GM06990 (cell line): ENCODE measurements around the gene CALR3.
"Not testable (repeated sequence)": the region's sequence is repeated elsewhere in the genome, so short reads cannot be mapped to it uniquely, and the experiment has no call there.

Source experiments
- DNase-seq: peaks from one replicate; pipeline ENCODE4 v3.0.0-alpha.2; 2011; ENCODE audit not compliant: insufficient read length; ENCODE audit errors: extremely low read depth
- H3K27me3 ChIP-seq: replicated peaks from 2 replicates; pipeline ENCODE4 v1.6.0; 2011; ENCODE audit warnings: low read length; ENCODE audit not compliant: control insufficient read depth, insufficient read depth
- H3K36me3 ChIP-seq: 2 replicates; pipeline ENCODE4 v1.5.1; 2011; ENCODE audit warnings: low read length; ENCODE audit not compliant: control insufficient read depth, insufficient read depth
- H3K4me3 ChIP-seq: replicated peaks from 2 replicates; pipeline ENCODE4 v1.5.1; 2011; ENCODE audit warnings: low read depth, mild to moderate bottlenecking, control low read depth, low read length
- TF ChIP-seq, protein P1 (sequence below): IDR thresholded peaks from 2 replicates; pipeline ENCODE4 v1.5.1; 2011; ENCODE audit warnings: low read length, control low read depth, mild to moderate bottlenecking, inconsistent platforms; ENCODE audit not compliant: insufficient read depth, poor library complexity, severe bottlenecking

CALR3 gene

DNA sequence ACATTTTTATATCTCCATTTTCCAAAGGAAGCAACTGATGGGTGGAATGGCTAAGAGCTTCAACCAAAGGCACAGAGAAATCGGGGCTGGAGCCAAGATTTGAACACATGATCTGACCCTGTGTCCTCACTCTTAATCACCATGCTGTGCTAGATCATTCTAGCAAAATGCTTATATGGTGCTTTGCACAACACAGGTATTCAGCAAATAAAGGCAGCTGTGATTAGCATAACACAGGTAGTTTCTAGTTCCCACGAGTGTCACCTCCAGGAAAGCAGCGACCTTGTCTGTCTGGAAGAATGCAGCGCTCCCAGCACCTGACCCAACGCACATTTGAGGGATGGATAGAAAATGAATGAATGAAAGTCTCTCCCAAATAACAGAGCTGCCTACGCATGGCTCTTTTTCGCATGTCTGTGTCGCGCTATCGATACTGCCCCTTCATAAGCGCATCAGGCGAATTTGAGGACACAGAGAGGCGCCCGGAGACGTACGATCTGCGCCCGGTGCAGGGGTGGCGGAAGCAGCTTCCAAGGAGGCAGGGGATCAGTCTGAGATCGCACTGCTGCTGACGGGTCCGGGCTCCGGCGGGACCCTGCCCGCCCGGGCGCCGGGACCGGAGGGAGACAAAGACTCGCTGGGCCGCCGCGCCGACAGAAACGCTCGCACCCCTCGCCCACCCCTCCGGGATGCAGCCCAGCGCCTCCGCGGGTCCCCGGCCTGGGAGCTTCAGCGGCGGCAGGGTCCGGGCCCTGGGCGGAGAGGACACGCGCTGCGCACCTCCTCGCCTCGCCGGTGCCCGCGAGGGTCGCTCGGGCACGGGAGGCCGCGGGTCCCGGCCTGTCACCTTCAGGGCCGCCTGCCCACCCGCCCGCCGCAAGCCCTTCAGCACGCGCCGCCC lies 24.8 kb downstream of the CALR3 start:
- Histone ChIP-seq H3K36me3 (peaks cover 1% of the 10 kb centered on the region; the same call in 1 of the 2 replicates), H3K27me3 (no peaks in the 10 kb centered on the region), H3K4me3 (peak overlapping the region; percentile 87)
- TF ChIP-seq, protein P1, sequence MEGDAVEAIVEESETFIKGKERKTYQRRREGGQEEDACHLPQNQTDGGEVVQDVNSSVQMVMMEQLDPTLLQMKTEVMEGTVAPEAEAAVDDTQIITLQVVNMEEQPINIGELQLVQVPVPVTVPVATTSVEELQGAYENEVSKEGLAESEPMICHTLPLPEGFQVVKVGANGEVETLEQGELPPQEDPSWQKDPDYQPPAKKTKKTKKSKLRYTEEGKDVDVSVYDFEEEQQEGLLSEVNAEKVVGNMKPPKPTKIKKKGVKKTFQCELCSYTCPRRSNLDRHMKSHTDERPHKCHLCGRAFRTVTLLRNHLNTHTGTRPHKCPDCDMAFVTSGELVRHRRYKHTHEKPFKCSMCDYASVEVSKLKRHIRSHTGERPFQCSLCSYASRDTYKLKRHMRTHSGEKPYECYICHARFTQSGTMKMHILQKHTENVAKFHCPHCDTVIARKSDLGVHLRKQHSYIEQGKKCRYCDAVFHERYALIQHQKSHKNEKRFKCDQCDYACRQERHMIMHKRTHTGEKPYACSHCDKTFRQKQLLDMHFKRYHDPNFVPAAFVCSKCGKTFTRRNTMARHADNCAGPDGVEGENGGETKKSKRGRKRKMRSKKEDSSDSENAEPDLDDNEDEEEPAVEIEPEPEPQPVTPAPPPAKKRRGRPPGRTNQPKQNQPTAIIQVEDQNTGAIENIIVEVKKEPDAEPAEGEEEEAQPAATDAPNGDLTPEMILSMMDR, result no peak
- peak; percentile 39 for DNase-seq

DNA sequence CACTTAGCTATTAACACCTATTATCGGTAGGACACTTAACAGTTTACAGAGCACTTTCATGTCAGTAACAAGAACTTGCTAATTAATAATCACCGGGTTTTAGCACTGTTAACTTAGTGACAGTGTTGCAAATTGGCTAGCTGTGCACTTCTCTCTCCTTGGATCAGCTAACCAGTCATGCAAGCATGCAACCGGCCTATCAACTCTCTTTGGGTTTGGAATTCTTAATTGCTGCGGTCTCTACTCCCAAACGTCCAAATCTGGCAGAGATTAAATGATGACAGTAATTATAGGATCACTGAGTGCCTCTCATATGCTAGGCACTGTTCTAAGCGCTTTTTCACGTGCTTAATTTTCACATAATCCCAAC lies 25.4 kb downstream of the CALR3 start:
- TF ChIP-seq, protein P1, result no peak
- Histone ChIP-seq H3K4me3 (peak overlapping the region; percentile 87), H3K36me3 (peaks cover 1% of the 10 kb centered on the region; the same call in 1 of the 2 replicates), H3K27me3 (no peaks in the 10 kb centered on the region)
- no peak for DNase-seq

DNA sequence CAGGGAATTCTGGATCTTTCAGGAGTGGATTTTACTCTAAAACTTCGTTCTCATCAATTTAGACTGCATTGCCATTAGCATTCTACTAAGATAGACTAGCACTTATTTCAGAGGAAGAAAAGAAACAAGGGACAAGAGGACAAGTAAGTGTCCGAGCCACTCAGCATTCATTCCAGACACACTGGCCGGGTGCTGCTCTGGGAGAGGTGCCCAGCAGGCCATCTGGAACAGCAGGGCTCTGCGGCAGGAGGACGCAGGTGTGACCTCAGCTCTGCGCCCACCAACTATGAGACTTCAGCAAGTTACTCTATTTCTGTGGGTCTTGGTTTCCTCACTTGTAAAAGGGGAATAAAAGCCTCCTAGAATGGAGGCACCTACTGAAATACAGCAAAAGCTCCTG lies 28.4 kb downstream of the CALR3 start:
- TF ChIP-seq, protein P1, result no peak
- no peak for DNase-seq
- peaks cover 1% of the 10 kb centered on the region for H3K36me3 ChIP-seq
- H3K4me3 ChIP-seq, result no peak overlapping the region
- H3K27me3 ChIP-seq, result no peaks in the 10 kb centered on the region

DNA sequence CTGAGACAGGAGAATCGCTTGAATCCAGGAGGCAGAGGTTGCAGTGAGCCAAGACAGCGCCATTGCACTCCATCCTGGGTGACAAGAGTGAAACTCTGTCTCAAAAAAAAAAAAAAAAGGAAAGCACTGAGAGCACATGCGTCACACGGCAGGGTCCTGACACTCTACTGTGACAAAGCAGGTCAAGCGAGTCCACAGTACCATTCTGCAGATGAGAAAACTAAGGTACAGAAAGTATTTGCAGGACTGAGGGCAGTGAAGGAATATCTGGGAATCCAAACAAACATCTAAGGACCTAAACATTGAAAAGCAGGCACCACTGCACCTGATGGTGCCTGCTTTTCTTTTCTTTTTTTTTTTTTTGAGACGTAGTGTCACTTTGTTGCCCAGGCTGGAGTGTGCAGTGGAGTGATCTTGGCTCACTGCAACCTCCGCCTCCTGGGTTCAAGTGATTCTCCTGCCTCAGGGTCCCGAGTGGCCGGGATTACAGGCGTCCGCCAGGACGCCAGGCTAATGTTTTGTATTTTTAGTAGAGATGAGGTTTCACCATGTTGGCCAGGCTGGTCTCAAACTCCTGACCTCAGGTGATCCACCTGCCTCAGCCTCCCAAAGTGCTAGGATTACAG lies 29.1 kb downstream of the CALR3 start:
- H3K4me3 ChIP-seq, H3K27me3 ChIP-seq, H3K36me3 ChIP-seq, DNase-seq: not testable (repeated sequence)

DNA sequence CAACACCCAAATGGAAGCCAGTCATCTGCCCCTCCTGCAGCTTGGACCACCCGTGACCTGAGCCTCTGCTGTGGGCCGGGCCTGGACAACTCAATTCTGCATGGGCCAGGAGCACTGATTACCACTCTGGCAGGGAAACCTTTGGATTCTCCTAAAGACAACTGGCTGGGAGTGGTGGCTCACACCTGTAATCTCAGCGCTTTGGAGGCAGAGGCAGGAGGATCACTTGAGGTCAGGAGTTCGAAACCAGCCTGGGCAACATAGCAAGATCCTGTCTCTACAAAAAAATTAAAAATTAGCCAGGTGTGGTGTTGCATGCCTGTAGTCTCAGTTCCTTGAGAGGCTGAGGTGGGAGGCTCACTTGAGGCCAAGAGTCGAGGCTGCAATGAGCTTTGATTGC lies 30.7 kb downstream of the CALR3 start:
- TF ChIP-seq, protein P1, result no peak
- H3K27me3 ChIP-seq, result no peaks in the 10 kb centered on the region
- no peak overlapping the region for H3K4me3 ChIP-seq
- no peak for DNase-seq
- peaks cover 1% of the 10 kb centered on the region for H3K36me3 ChIP-seq

DNA sequence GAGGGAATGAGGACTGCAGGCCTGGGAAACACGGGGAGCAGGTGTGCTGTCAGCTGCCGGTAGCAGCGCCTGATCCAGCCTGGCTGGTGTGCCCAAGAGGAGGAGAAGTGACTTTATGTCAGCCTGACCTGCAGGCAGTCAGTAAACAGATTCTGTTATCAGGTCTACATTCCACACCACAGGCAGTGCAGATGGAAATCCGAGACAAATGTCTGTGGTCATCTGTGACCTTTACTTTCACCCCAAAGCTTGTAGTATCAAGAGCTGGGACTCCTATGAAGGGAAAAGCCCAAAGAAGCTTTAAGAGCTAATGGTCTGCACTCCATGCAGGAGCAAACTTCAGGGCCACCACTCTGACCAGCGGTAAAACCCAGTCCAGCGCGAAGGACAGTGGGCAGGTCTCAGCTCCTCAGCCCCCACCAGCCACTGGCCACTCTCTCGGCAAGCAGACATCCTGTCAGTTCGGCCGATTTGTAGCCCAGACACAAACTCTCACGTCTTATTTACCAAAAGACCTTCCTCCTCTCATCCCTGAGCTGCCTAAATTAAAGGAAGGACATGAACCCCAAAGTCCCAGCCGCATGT lies 31.9 kb downstream of the CALR3 start:
- Histone ChIP-seq H3K4me3 (no peak overlapping the region), H3K36me3 (no peaks in the 10 kb centered on the region; the same call in 1 of the 2 replicates), H3K27me3 (no peaks in the 10 kb centered on the region)
- TF ChIP-seq, protein P1, result no peak
- DNase-seq, result no peak
